Measurements from ENCODE around the gene ARFGEF3. TPM values are rescaled to one million over a fixed set of nuclear protein-coding genes. Genes with fewer than 3 reads are reported as not detected.
A peak's percentile ranks its signal among the peaks of the same experiment; 100 is the strongest.

ARFGEF3 gene
- total RNA-seq, 2 donors from 2014 or later: 13.5 to 21.8 TPM

DNA sequence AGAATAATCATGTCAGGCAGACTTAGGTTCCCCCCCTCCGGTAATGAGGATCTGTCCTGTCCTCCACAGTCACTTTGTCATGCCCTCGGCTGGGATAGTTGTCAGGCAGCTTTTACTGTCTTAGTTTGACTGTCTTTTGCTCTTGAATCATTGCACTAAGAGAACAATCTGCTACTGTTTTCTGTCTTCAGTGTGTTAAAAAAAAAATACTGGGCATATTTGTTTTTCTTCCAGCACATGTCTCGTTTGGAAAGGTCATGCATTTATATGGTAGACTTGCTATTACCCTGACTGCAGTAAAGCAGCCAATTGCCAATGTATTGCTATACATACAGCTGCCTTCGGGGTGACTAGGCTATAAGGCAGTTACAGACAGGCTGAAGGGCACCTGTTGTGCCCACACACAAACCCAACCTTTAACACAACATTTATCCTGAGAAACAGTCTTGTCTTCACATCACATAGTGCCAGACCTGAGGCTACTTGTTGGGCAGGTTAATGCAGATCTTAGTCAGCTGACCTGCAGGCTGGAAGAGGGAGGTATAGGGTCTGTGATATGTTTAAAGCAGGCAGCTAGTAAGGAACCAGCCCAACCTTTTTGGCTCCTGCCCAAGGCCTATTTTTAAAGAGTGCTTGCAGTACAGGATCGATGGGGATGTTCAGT lies 26.7 kb downstream of the ARFGEF3 start:
- intact Hi-C loops (cut with DNase I): no loop called here
- 14 to 16% methylated on average over 5 of the region's 5 CpGs for WGBS, 2 donors
- Histone ChIP-seq H3K27me3 (no peaks in the 10 kb centered on the region), H3K4me3 (no peak overlapping the region), H3K36me3 (replicated peaks in 1 of 2; ENCODE audit: insufficient read depth in 1 of 2, low read depth in 2 of 2) (no peaks in the 10 kb centered on the region), H3K27ac (peak overlapping the region in 1 of 4 donors; percentile 28), H3K4me1 (peaks cover 14% of the 10 kb centered on the region), H3K9me3 (no peaks in the 10 kb centered on the region)
- ATAC-seq: peak; percentile 21
- TF ChIP-seq, protein P1, sequence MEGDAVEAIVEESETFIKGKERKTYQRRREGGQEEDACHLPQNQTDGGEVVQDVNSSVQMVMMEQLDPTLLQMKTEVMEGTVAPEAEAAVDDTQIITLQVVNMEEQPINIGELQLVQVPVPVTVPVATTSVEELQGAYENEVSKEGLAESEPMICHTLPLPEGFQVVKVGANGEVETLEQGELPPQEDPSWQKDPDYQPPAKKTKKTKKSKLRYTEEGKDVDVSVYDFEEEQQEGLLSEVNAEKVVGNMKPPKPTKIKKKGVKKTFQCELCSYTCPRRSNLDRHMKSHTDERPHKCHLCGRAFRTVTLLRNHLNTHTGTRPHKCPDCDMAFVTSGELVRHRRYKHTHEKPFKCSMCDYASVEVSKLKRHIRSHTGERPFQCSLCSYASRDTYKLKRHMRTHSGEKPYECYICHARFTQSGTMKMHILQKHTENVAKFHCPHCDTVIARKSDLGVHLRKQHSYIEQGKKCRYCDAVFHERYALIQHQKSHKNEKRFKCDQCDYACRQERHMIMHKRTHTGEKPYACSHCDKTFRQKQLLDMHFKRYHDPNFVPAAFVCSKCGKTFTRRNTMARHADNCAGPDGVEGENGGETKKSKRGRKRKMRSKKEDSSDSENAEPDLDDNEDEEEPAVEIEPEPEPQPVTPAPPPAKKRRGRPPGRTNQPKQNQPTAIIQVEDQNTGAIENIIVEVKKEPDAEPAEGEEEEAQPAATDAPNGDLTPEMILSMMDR (IDR thresholded peaks at IDR 0.05): no peak
- no peak for TF ChIP-seq POLR2A (IDR thresholded peaks at IDR 0.05)
- DNase-seq: peak in 3 of 4 donors; percentile 21 to 35 (median 26)

DNA sequence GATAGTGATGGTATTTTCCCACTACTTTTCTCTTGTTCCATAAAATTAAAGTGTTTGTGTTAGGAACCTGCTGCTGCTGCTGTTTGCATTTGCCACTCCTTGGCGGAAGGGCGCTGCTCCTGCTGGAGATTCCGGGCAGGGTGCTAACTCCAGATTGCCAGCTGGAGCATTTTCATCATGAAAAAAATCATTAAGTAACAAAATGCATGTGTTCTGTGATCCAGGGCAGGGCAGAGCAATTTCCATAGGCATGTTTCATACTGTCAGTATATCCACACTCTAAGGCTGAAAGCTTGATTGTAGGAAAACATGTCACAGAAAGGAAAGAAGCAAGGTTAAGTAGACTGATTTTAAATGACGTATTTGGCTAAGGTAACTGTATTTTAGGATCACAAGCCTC lies 32.5 kb downstream of the ARFGEF3 start:
- Histone ChIP-seq H3K27ac (peak overlapping the region in 1 of 4 donors; percentile 49), H3K36me3 (replicated peaks in 1 of 2; ENCODE audit: insufficient read depth in 1 of 2, low read depth in 2 of 2) (no peaks in the 10 kb centered on the region), H3K4me3 (no peak overlapping the region), H3K9me3 (no peaks in the 10 kb centered on the region), H3K27me3 (no peaks in the 10 kb centered on the region), H3K4me1 (peaks cover 9% of the 10 kb centered on the region)
- DNase-seq: peak; percentile 57 to 70 (median 60)
- TF ChIP-seq, protein P1 (IDR thresholded peaks at IDR 0.05): peak in 3 of 7 experiments; percentile 23 to 32 (median 25)
- TF ChIP-seq POLR2A (IDR thresholded peaks at IDR 0.05): no peak
- intact Hi-C loops (cut with DNase I): no loop called here
- peak; percentile 65 for ATAC-seq
- 25 to 44% methylated on average over 4 of the region's 4 CpGs for WGBS, 2 donors

DNA sequence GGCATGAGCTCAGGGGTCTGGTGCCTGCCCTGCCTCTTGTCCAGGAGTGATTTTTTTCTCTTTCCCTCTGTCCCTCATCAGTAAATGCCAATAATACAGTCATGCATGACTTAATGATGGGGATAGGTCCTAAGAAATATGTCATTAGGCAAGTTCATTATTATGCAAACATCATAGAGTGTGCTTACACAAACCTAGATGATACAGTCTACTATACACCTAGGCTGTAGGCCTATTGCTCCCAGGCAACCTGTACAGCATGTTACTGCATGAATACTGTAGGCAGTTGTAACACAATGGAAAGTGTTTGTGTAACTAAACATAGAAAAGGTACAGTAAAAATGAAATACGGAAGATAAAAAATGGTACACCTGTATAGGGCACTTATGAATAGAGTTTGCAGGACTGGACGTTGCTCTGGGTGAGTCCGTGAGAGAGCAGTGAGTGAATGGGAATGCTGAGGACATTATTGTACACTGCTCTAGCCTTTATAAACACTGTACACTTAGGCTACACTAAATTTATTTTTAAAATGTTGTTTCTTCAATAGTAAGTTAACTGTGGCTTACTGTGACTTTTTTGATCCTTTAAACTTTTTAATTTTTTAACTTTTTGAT lies 34.5 kb downstream of the ARFGEF3 start:
- Histone ChIP-seq H3K27ac (no peak overlapping the region), H3K27me3 (no peaks in the 10 kb centered on the region), H3K4me1 (peaks cover 9% of the 10 kb centered on the region), H3K4me3 (no peak overlapping the region), H3K9me3 (no peaks in the 10 kb centered on the region), H3K36me3 (replicated peaks in 1 of 2; ENCODE audit: insufficient read depth in 1 of 2, low read depth in 2 of 2) (no peaks in the 10 kb centered on the region)
- intact Hi-C loops (cut with DNase I): no loop called here
- WGBS, 2 donors: 92 to 97% methylated on average over 3 of the region's 3 CpGs
- no peak for ATAC-seq
- no peak for TF ChIP-seq POLR2A (IDR thresholded peaks at IDR 0.05)
- TF ChIP-seq, protein P1 (IDR thresholded peaks at IDR 0.05): no peak
- no peak for DNase-seq

DNA sequence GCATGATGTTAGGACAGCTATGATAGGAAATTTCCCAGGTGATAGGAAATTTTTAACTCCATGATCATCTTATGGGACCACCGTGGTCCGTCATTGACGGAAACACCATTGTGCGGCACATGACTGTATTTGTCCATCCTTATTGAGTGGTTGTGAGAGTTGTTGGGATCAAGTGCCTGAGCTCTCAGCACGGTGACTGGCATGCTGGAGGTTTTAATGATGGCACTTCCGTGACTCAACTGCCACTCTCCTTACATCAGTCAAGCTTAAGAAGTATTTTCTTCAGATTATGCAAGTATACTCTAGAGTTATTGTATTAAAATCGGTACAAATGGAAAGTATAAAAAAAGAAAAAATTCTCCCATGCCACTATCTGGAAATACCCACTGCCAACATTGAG lies 35.8 kb downstream of the ARFGEF3 start:
- no peak for ATAC-seq
- no peak overlapping the region for H3K27ac ChIP-seq
- H3K9me3 ChIP-seq: no peaks in the 10 kb centered on the region
- no peaks in the 10 kb centered on the region for H3K36me3 ChIP-seq (replicated peaks in 1 of 2; ENCODE audit: insufficient read depth in 1 of 2, low read depth in 2 of 2)
- H3K27me3 ChIP-seq: no peaks in the 10 kb centered on the region
- TF ChIP-seq POLR2A (IDR thresholded peaks at IDR 0.05): no peak
- TF ChIP-seq, protein P1 (IDR thresholded peaks at IDR 0.05): no peak
- DNase-seq: no peak
- H3K4me3 ChIP-seq: no peak overlapping the region
- 89 to 98% methylated on average over 7 of the region's 7 CpGs for WGBS, 2 donors
- peaks cover 9% of the 10 kb centered on the region for H3K4me1 ChIP-seq
- intact Hi-C loops (cut with DNase I): no loop called here
